HEK293 (cell line): ENCODE measurements around the gene CCDC88C.

Source experiments
- CTCF ChIA-PET: fragments of 350-600 bp; formaldehyde crosslinking; extraction: SDS; loops from one replicate; lab custom pipeline; 2021; ENCODE audit warnings: antibody characterized with exemption; lab: Yijun Ruan, JAX
- POLR2A ChIA-PET: fragments of 300-600 bp; formaldehyde crosslinking; extraction: SDS; loops from one replicate; lab custom pipeline; 2020; ENCODE audit warnings: antibody characterized with exemption, inconsistent platforms; lab: Yijun Ruan, JAX
- H3K27ac ChIP-seq: fragments of 200-500 bp; sonication (Bioruptor generic); 2 replicates; pipeline ENCODE4 v1.5.1; 2014; ENCODE audit warnings: low read depth, low read length, control low read depth, inconsistent platforms; ENCODE audit errors: extremely low read depth
- H3K36me3 ChIP-seq, 2 experiments: fragments of 200-500 bp in 1 of 2; sonication (Bioruptor generic) in 1 of 2; 1 replicate in 1 of 2; 2 replicates in 1 of 2; pipeline ENCODE4 v1.5.1; 2014 to 2017; ENCODE audit warnings: inconsistent platforms in 2 of 2, low read length in 2 of 2; ENCODE audit not compliant: control insufficient read depth in 2 of 2, insufficient read depth in 1 of 2
- H3K4me1 ChIP-seq: fragments of 200-500 bp; sonication (Bioruptor generic); 2 replicates; pipeline ENCODE4 v1.5.1; 2014; ENCODE audit warnings: mild to moderate bottlenecking, low read length, inconsistent platforms; ENCODE audit not compliant: control insufficient read depth, insufficient read depth
- H3K4me3 ChIP-seq: 2 replicates; pipeline ENCODE4 v1.5.1; 2011; ENCODE audit warnings: low read depth, mild to moderate bottlenecking, control low read depth, low read length, moderate library complexity
- H3K9me3 ChIP-seq: fragments of 200-500 bp; sonication (Bioruptor generic); 2 replicates; pipeline ENCODE4 v1.5.1; 2014; ENCODE audit warnings: low read depth, low read length, inconsistent platforms; ENCODE audit not compliant: control insufficient read depth, insufficient read depth
- FEZF1 ChIP-seq: fragments of 450-650 bp; formaldehyde crosslinking; IDR thresholded peaks from 2 replicates; pipeline ENCODE4 v1.5.1; 2016; ENCODE audit warnings: missing biosample characterization, missing genetic modification characterization
- GLIS1 ChIP-seq: fragments of 450-650 bp; formaldehyde crosslinking; IDR thresholded peaks from 2 replicates; pipeline ENCODE4 v1.5.1; 2016; ENCODE audit warnings: missing biosample characterization, missing genetic modification characterization
- GLIS2 ChIP-seq: fragments of 450-650 bp; formaldehyde crosslinking; IDR thresholded peaks from 2 replicates; pipeline ENCODE4 v1.5.1; 2016; ENCODE audit warnings: missing biosample characterization, missing genetic modification characterization
- HOXC10 ChIP-seq: sonication (generic); formaldehyde crosslinking; IDR thresholded peaks from 2 replicates; pipeline ENCODE4 v1.8.1; 2023; ENCODE audit warnings: mild to moderate bottlenecking, missing genetic modification reagents
- OSR2 ChIP-seq: fragments of 450-650 bp; formaldehyde crosslinking; IDR thresholded peaks from 2 replicates; pipeline ENCODE4 v1.5.1; 2016; ENCODE audit warnings: missing biosample characterization, missing genetic modification characterization
- PRDM1 ChIP-seq: fragments of 450-650 bp; formaldehyde crosslinking; IDR thresholded peaks from 2 replicates; pipeline ENCODE4; 2016; ENCODE audit warnings: missing biosample characterization, missing genetic modification characterization
- SCRT1 ChIP-seq: fragments of 450-650 bp; formaldehyde crosslinking; IDR thresholded peaks from 2 replicates; pipeline ENCODE4 v1.5.1; 2016; ENCODE audit warnings: missing biosample characterization, missing genetic modification characterization, borderline replicate concordance
- ZIC2 ChIP-seq: fragments of 450-650 bp; formaldehyde crosslinking; IDR thresholded peaks from 2 replicates; pipeline ENCODE4 v1.5.1; 2016; ENCODE audit warnings: missing biosample characterization, missing genetic modification characterization
- ZNF132 ChIP-seq: fragments of 450-650 bp; formaldehyde crosslinking; IDR thresholded peaks from 2 replicates; pipeline ENCODE4 v1.5.1; 2017; ENCODE audit warnings: missing biosample characterization, missing genetic modification characterization, borderline replicate concordance
- ZNF133 ChIP-seq: fragments of 450-650 bp; formaldehyde crosslinking; IDR thresholded peaks from 2 replicates; pipeline ENCODE4 v1.5.1; 2016; ENCODE audit warnings: missing biosample characterization, missing genetic modification characterization
- ZNF18 ChIP-seq: fragments of 450-650 bp; formaldehyde crosslinking; IDR thresholded peaks from 2 replicates; pipeline ENCODE4 v1.5.1; 2016; ENCODE audit warnings: missing biosample characterization, missing genetic modification characterization
- ZNF214 ChIP-seq: fragments of 450-650 bp; formaldehyde crosslinking; IDR thresholded peaks from 2 replicates; pipeline ENCODE4 v1.5.1; 2017; ENCODE audit warnings: missing biosample characterization, mild to moderate bottlenecking, missing genetic modification characterization, borderline replicate concordance
- ZNF223 ChIP-seq: fragments of 450-650 bp; formaldehyde crosslinking; IDR thresholded peaks from 2 replicates; pipeline ENCODE4 v1.5.1; 2016; ENCODE audit warnings: missing biosample characterization, missing genetic modification characterization
- ZNF341 ChIP-seq: fragments of 450-650 bp; formaldehyde crosslinking; IDR thresholded peaks from 2 replicates; pipeline ENCODE4; 2016; ENCODE audit warnings: low read depth, missing biosample characterization, missing genetic modification characterization
- ZNF37A ChIP-seq: fragments of 450-650 bp; IDR thresholded peaks from 2 replicates; pipeline ENCODE4 v1.5.1; 2018; ENCODE audit warnings: missing biosample characterization, missing genetic modification characterization
- ZNF416 ChIP-seq: fragments of 450-650 bp; formaldehyde crosslinking; IDR thresholded peaks from 2 replicates; pipeline ENCODE4 v1.5.1; 2016; ENCODE audit warnings: missing biosample characterization, missing genetic modification characterization
- ZNF48 ChIP-seq: fragments of 450-650 bp; formaldehyde crosslinking; IDR thresholded peaks from 2 replicates; pipeline ENCODE4 v1.5.1; 2016; ENCODE audit warnings: missing biosample characterization, missing genetic modification characterization
- ZNF555 ChIP-seq: fragments of 450-650 bp; formaldehyde crosslinking; conservative IDR thresholded peaks from 2 replicates; pipeline ENCODE4 v1.5.1; 2017; ENCODE audit warnings: missing biosample characterization, mild to moderate bottlenecking, missing genetic modification characterization, inconsistent platforms
- ZNF561 ChIP-seq: fragments of 450-650 bp; IDR thresholded peaks from 2 replicates; pipeline ENCODE4 v1.5.1; 2018; ENCODE audit warnings: missing biosample characterization, missing genetic modification characterization, borderline replicate concordance
- ZNF600 ChIP-seq: fragments of 450-650 bp; formaldehyde crosslinking; IDR thresholded peaks from 2 replicates; pipeline ENCODE4 v1.5.1; 2016; ENCODE audit warnings: missing biosample characterization, missing genetic modification characterization
- ZNF645 ChIP-seq: fragments of 450-650 bp; formaldehyde crosslinking; IDR thresholded peaks from 2 replicates; pipeline ENCODE4; 2016; ENCODE audit warnings: missing biosample characterization, missing genetic modification characterization
- TF ChIP-seq, protein P1 (sequence below): fragments of 450-650 bp; formaldehyde crosslinking; IDR thresholded peaks from 2 replicates; pipeline ENCODE4 v1.5.1; 2016; ENCODE audit warnings: missing biosample characterization, missing genetic modification characterization
- TF ChIP-seq, protein P2 (sequence below): fragments of 450-650 bp; formaldehyde crosslinking; IDR thresholded peaks from 2 replicates; pipeline ENCODE4 v1.5.1; 2016; ENCODE audit warnings: missing biosample characterization, missing genetic modification characterization, borderline replicate concordance

CCDC88C gene

DNA sequence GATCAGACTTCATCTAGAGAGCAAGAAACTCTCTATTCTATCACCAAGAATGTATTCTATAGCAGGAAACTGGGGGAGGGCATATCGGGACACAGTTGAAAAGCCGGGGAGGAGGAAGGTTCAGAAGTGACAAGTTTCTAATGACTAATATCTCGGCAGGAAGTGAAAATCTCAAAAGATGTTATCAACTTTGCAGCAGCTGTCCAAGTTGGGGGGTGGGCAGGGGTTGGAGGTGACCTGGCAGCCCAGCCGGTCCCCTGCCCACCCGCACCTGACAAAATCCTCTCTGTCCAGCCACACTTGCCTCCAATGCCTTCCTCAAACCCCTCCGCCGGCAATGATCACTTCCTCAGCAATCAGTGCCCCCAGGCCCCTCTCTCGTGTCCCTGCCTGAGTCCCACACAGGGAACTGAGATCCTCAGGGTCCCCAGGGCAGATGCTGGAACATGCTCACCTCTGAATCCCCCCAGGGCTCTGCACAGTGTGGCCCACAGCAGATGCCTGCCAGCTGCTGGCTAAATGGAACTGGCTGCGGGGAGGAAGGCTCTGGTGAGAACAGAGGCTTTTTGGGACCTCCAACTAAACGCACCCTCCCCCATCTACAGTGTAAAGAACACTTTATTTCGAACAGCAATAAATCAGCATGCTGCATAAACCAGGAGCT lies 43.9 kb downstream of the CCDC88C start:
- no peaks in the 10 kb centered on the region for H3K36me3 ChIP-seq
- no peak overlapping the region for H3K4me3 ChIP-seq
- no peaks in the 10 kb centered on the region for H3K9me3 ChIP-seq
- H3K4me1 ChIP-seq = peaks cover 38% of the 10 kb centered on the region
- POLR2A ChIA-PET = no interaction called here
- CTCF ChIA-PET = no interaction called here
- H3K27ac ChIP-seq = no peak overlapping the region
- 0 out of 2 replicates have a peak, but pooled peaks have one; percentile 11 for TF ChIP-seq ZNF18 (tag by site-specific recombination)
- peak; percentile 62; the same call in 1 of the 2 replicates for TF ChIP-seq ZNF341 (tag by site-specific recombination)
- no peak for TF ChIP-seq ZNF416
- peak; percentile 15; the same call in 1 of the 2 replicates for TF ChIP-seq GLIS2 (tag by site-specific recombination)
- TF ChIP-seq, protein P1, sequence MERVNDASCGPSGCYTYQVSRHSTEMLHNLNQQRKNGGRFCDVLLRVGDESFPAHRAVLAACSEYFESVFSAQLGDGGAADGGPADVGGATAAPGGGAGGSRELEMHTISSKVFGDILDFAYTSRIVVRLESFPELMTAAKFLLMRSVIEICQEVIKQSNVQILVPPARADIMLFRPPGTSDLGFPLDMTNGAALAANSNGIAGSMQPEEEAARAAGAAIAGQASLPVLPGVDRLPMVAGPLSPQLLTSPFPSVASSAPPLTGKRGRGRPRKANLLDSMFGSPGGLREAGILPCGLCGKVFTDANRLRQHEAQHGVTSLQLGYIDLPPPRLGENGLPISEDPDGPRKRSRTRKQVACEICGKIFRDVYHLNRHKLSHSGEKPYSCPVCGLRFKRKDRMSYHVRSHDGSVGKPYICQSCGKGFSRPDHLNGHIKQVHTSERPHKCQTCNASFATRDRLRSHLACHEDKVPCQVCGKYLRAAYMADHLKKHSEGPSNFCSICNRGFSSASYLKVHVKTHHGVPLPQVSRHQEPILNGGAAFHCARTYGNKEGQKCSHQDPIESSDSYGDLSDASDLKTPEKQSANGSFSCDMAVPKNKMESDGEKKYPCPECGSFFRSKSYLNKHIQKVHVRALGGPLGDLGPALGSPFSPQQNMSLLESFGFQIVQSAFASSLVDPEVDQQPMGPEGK (tag by site-specific recombination) = peak; percentile 22; the same call in 1 of the 2 replicates

- Histone ChIP-seq H3K4me1 (peaks cover 36% of the 10 kb centered on the region), H3K9me3 (no peaks in the 10 kb centered on the region), H3K36me3 (no peaks in the 10 kb centered on the region), H3K27ac (no peak overlapping the region), H3K4me3 (no peak overlapping the region)
- ChIA-PET POLR2A (no interaction called here), CTCF (no interaction called here)
- TF ChIP-seq ZNF600 (tag by site-specific recombination) (0 out of 2 replicates have a peak, but pooled peaks have one; percentile 30), ZNF555 (no peak), OSR2 (tag by site-specific recombination) (0 out of 2 replicates have a peak, but pooled peaks have one; percentile 53), ZIC2 (tag by site-specific recombination) (peak; percentile 98), GLIS1 (peak; percentile 87), ZNF132 (tag by site-specific recombination) (no peak)
Measured at GRCh38 chr14:91372671-91373495, 44.7 kb downstream of the CCDC88C start.

DNA sequence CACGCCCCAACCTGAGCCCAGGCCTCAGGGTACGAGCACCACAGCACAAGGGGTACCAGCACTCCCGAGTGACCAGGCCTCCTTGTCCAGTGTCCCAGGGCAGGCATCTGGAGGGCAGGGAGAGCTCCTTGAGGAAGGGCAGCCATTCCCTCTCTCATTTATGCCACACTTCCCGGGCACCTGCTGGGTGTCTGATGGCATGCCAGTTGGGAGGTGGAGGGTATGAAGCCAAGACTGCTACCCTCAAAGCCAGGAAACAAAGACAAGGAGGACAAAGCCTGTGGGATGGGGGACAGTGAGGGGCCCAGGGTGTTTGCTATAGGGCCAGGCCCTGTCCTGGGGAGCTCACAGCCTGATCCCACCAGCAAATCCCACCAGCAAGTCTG lies 45.6 kb downstream of the CCDC88C start:
- CTCF ChIA-PET = no interaction called here
- POLR2A ChIA-PET = interaction anchor here (0.6 kb wide), 1 partner anchor 258 kb away, joined by 3 read pairs; no protein-coding TSS in a partner anchor
- Histone ChIP-seq H3K27ac (no peak overlapping the region), H3K4me1 (peaks cover 31% of the 10 kb centered on the region), H3K4me3 (no peak overlapping the region), H3K9me3 (no peaks in the 10 kb centered on the region), H3K36me3 (no peaks in the 10 kb centered on the region)
- no peak for TF ChIP-seq ZNF37A (tag by site-specific recombination)
- no peak for TF ChIP-seq ZNF133 (tag by site-specific recombination)
- TF ChIP-seq ZNF48 (tag by site-specific recombination) = no peak
- TF ChIP-seq ZNF214 (tag by site-specific recombination) = no peak
- no peak for TF ChIP-seq ZNF561 (tag by site-specific recombination)
- no peak for TF ChIP-seq HOXC10 (CRISPR knock-in tag)
- no peak for TF ChIP-seq ZNF223
- TF ChIP-seq PRDM1 (tag by site-specific recombination) = no peak
- no peak for TF ChIP-seq ZNF645 (tag by site-specific recombination)
- no peak for TF ChIP-seq SCRT1 (tag by site-specific recombination)
- TF ChIP-seq, protein P2, sequence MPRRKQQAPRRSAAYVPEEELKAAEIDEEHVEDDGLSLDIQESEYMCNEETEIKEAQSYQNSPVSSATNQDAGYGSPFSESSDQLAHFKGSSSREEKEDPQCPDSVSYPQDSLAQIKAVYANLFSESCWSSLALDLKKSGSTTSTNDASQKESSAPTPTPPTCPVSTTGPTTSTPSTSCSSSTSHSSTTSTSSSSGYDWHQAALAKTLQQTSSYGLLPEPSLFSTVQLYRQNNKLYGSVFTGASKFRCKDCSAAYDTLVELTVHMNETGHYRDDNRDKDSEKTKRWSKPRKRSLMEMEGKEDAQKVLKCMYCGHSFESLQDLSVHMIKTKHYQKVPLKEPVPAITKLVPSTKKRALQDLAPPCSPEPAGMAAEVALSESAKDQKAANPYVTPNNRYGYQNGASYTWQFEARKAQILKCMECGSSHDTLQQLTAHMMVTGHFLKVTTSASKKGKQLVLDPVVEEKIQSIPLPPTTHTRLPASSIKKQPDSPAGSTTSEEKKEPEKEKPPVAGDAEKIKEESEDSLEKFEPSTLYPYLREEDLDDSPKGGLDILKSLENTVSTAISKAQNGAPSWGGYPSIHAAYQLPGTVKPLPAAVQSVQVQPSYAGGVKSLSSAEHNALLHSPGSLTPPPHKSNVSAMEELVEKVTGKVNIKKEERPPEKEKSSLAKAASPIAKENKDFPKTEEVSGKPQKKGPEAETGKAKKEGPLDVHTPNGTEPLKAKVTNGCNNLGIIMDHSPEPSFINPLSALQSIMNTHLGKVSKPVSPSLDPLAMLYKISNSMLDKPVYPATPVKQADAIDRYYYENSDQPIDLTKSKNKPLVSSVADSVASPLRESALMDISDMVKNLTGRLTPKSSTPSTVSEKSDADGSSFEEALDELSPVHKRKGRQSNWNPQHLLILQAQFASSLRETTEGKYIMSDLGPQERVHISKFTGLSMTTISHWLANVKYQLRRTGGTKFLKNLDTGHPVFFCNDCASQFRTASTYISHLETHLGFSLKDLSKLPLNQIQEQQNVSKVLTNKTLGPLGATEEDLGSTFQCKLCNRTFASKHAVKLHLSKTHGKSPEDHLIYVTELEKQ = no peak
- TF ChIP-seq FEZF1 (tag by site-specific recombination) = no peak
